ENCODE results near the gene CLDN24.

DNA sequence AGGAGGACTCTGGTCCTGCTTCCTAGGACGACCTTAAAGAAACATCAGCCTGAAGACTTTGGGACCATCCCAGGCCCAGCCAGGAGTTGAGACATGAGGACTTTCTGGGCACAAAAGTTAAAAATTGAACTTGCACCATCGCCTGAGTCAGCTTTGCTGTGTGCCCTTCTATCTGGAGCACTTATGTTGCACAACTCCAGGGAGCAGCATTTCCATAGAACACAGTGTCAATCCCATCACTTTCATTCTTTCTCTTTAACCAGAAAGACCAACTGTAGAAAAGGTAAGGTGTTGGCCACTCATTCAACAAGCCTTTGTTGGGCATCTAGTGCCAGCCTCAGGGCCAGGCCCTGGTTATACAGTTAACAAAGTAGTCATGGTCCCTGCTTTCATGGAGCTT lies 8.6 kb upstream of the CLDN24 start:
- TF ChIP-seq, protein P1, sequence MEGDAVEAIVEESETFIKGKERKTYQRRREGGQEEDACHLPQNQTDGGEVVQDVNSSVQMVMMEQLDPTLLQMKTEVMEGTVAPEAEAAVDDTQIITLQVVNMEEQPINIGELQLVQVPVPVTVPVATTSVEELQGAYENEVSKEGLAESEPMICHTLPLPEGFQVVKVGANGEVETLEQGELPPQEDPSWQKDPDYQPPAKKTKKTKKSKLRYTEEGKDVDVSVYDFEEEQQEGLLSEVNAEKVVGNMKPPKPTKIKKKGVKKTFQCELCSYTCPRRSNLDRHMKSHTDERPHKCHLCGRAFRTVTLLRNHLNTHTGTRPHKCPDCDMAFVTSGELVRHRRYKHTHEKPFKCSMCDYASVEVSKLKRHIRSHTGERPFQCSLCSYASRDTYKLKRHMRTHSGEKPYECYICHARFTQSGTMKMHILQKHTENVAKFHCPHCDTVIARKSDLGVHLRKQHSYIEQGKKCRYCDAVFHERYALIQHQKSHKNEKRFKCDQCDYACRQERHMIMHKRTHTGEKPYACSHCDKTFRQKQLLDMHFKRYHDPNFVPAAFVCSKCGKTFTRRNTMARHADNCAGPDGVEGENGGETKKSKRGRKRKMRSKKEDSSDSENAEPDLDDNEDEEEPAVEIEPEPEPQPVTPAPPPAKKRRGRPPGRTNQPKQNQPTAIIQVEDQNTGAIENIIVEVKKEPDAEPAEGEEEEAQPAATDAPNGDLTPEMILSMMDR (IDR thresholded peaks at IDR 0.05; ENCODE audit: insufficient read depth, low read length, poor library complexity, severe bottlenecking) = no peak
- no peak for TF ChIP-seq EZH2phosphoT487 (conservative IDR thresholded peaks at IDR 0.05; ENCODE audit: low read length)

Measured in SU-DHL-6 (cell line).